HUES64 (cell line): ENCODE data around the gene HPCAL4. TPM values are rescaled to one million over a fixed set of nuclear protein-coding genes. Genes with fewer than 3 reads are reported as not detected.

Source experiments
- H3K27ac ChIP-seq: 2 replicates; pipeline ENCODE4 v1.7.0; 2013; ENCODE audit warnings: low read depth, low read length, inconsistent platforms
- H3K27me3 ChIP-seq: 2 replicates; pipeline ENCODE4 v1.6.1; 2013; ENCODE audit warnings: mild to moderate bottlenecking, low read length; ENCODE audit not compliant: insufficient read depth
- H3K36me3 ChIP-seq: 2 replicates; pipeline ENCODE4 v1.6.1; 2013; ENCODE audit warnings: mild to moderate bottlenecking, low read length; ENCODE audit not compliant: insufficient read depth
- H3K4me1 ChIP-seq: 2 replicates; pipeline ENCODE4 v1.6.1; 2013; ENCODE audit warnings: mild to moderate bottlenecking, low read length, moderate library complexity; ENCODE audit not compliant: insufficient read depth
- H3K4me3 ChIP-seq: 2 replicates; pipeline ENCODE4 v1.5.1; 2013; ENCODE audit warnings: mild to moderate bottlenecking, low read length, moderate library complexity
- H3K9ac ChIP-seq: 2 replicates; pipeline ENCODE4 v1.6.1; 2013; ENCODE audit warnings: mild to moderate bottlenecking, low read depth, low read length
- H3K9me3 ChIP-seq: 2 replicates; pipeline ENCODE4 v1.6.1; 2013; ENCODE audit warnings: low read depth, low read length; ENCODE audit not compliant: insufficient read depth
- WGBS: fragments of 150-250, 120-280 bp; methylation state at CpG from one replicate; pipeline ENCODE4 v1.1.7; 2013; ENCODE audit warnings: missing lambda C conversion rate; 5-methylcytosine and 5-hydroxymethylcytosine counted together
- polyA plus RNA-seq, 2 experiments: library from polyadenylated mRNA; stranded (reverse); fragments of 50-300 nt; gene quantifications; one replicate each; pipeline ENCODE4 v1.2.3, GENCODE V29; 2013

Gene HPCAL4
- 0.25 TPM for polyA plus RNA-seq (2013, experiment 1 of 2)
- 0.44 TPM for polyA plus RNA-seq (2013, experiment 2 of 2)

GRCh38 chr1:39691383-39692151 lies at the start of gene HPCAL4:
Gene HPCAL4, minus strand, starts transcription at chr1:39691433. Its CDS starts 6,830 bp downstream, at chr1:39684603.
- 6% methylated on average over 41 of the region's 47 CpGs for WGBS
- Histone ChIP-seq H3K4me3 (peak within 1 kb of the TSS; percentile 42), H3K36me3 (no peaks in the 10 kb centered on the region), H3K4me1 (no peaks in the 10 kb centered on the region), H3K9ac (no peak within 1 kb of the TSS), H3K27ac (no peak within 1 kb of the TSS), H3K9me3 (no peaks in the 10 kb centered on the region), H3K27me3 (peaks cover 100% of the 10 kb centered on the region)

- H3K36me3 ChIP-seq, result peaks cover 37% of the 10 kb centered on the region
- H3K27ac ChIP-seq, result no peak within 1 kb of the TSS; the same call in 1 of the 2 replicates
- H3K9me3 ChIP-seq, result no peaks in the 10 kb centered on the region
- H3K27me3 ChIP-seq, result peaks cover 42% of the 10 kb centered on the region
- WGBS, result 1% methylated on average over 52 of the region's 52 CpGs
- H3K4me3 ChIP-seq, result peak within 1 kb of the TSS; percentile 96
- peak within 1 kb of the TSS; percentile 90 for H3K9ac ChIP-seq
- no peaks in the 10 kb centered on the region; the same call in 1 of the 2 replicates for H3K4me1 ChIP-seq
Measured at GRCh38 chr1:39738622-39739366, 47.6 kb upstream of the HPCAL4 start, which contains the start of gene PPIE. Gene PPIE, plus strand, starts transcription at chr1:39738882. Its CDS starts 19 bp downstream, at chr1:39738901.

- Histone ChIP-seq H3K9ac (no peak overlapping the region), H3K36me3 (peaks cover 25% of the 10 kb centered on the region), H3K27ac (no peak overlapping the region), H3K9me3 (no peaks in the 10 kb centered on the region), H3K27me3 (peaks cover 53% of the 10 kb centered on the region), H3K4me3 (no peak overlapping the region), H3K4me1 (no peaks in the 10 kb centered on the region; the same call in 1 of the 2 replicates)
- 94% methylated on average over 9 of the region's 9 CpGs for WGBS
Measured at GRCh38 chr1:39737546-39738169, 46.4 kb upstream of the HPCAL4 start.

GRCh38 chr1:39735731-39736130 lies 44.5 kb upstream of the HPCAL4 start:
- WGBS, result 49% methylated on average over 2 of the region's 3 CpGs
- H3K4me1 ChIP-seq, result no peaks in the 10 kb centered on the region; the same call in 1 of the 2 replicates
- no peak overlapping the region for H3K9ac ChIP-seq
- H3K9me3 ChIP-seq, result no peaks in the 10 kb centered on the region
- H3K36me3 ChIP-seq, result peaks cover 6% of the 10 kb centered on the region
- peaks cover 72% of the 10 kb centered on the region for H3K27me3 ChIP-seq
- no peak overlapping the region for H3K4me3 ChIP-seq
- H3K27ac ChIP-seq, result no peak overlapping the region

GRCh38 chr1:39733161-39733560 lies 41.9 kb upstream of the HPCAL4 start:
- H3K4me1 ChIP-seq, result no peaks in the 10 kb centered on the region
- no peaks in the 10 kb centered on the region for H3K9me3 ChIP-seq
- no peak overlapping the region for H3K4me3 ChIP-seq
- 74% methylated on average over 7 of the region's 7 CpGs for WGBS
- no peak overlapping the region for H3K9ac ChIP-seq
- H3K36me3 ChIP-seq, result no peaks in the 10 kb centered on the region
- peaks cover 97% of the 10 kb centered on the region for H3K27me3 ChIP-seq
- H3K27ac ChIP-seq, result no peak overlapping the region

GRCh38 chr1:39732730-39733129 lies 41.5 kb upstream of the HPCAL4 start:
- Histone ChIP-seq H3K27me3 (peaks cover 98% of the 10 kb centered on the region), H3K9me3 (no peaks in the 10 kb centered on the region), H3K4me1 (no peaks in the 10 kb centered on the region), H3K4me3 (no peak overlapping the region), H3K36me3 (no peaks in the 10 kb centered on the region), H3K27ac (no peak overlapping the region), H3K9ac (no peak overlapping the region)
- WGBS, result 71% methylated on average over 3 of the region's 3 CpGs

- Histone ChIP-seq H3K27me3 (peaks cover 99% of the 10 kb centered on the region), H3K27ac (no peak overlapping the region), H3K4me1 (no peaks in the 10 kb centered on the region), H3K36me3 (no peaks in the 10 kb centered on the region), H3K9ac (no peak overlapping the region), H3K4me3 (no peak overlapping the region), H3K9me3 (no peaks in the 10 kb centered on the region)
- WGBS, result 61% methylated on average over 3 of the region's 4 CpGs
Measured at GRCh38 chr1:39729842-39730241, 38.6 kb upstream of the HPCAL4 start.

- WGBS, result 67% methylated on average over 3 of the region's 3 CpGs
- Histone ChIP-seq H3K9me3 (no peaks in the 10 kb centered on the region), H3K9ac (no peak overlapping the region)
Measured at GRCh38 chr1:39729030-39729429, 37.8 kb upstream of the HPCAL4 start.

GRCh38 chr1:39727932-39728317 lies 36.7 kb upstream of the HPCAL4 start:
- H3K4me1 ChIP-seq, result no peaks in the 10 kb centered on the region
- peaks cover 98% of the 10 kb centered on the region for H3K27me3 ChIP-seq
- no peaks in the 10 kb centered on the region for H3K36me3 ChIP-seq
- H3K27ac ChIP-seq, result no peak overlapping the region
- no peak overlapping the region for H3K4me3 ChIP-seq
- no peak overlapping the region for H3K9ac ChIP-seq
- WGBS, result 69% methylated on average over 14 of the region's 14 CpGs
- H3K9me3 ChIP-seq, result no peaks in the 10 kb centered on the region

More at GRCh38 chr1:39729030-39729429, 37.8 kb upstream of the HPCAL4 start:
- H3K36me3 ChIP-seq, result no peaks in the 10 kb centered on the region
- peaks cover 99% of the 10 kb centered on the region for H3K27me3 ChIP-seq
- no peaks in the 10 kb centered on the region for H3K4me1 ChIP-seq
- H3K27ac ChIP-seq, result no peak overlapping the region
- H3K4me3 ChIP-seq, result no peak overlapping the region

- Histone ChIP-seq H3K4me1 (no peaks in the 10 kb centered on the region), H3K9me3 (no peaks in the 10 kb centered on the region), H3K27ac (no peak overlapping the region), H3K36me3 (no peaks in the 10 kb centered on the region), H3K27me3 (peaks cover 97% of the 10 kb centered on the region), H3K4me3 (no peak overlapping the region), H3K9ac (no peak overlapping the region)
- 52% methylated on average over 10 of the region's 10 CpGs for WGBS
Measured at GRCh38 chr1:39727221-39727931, 36.1 kb upstream of the HPCAL4 start.
